ENCODE measurements around the gene GNL2.

Gene GNL2

GRCh38 chr1:37616330-37616729, 20.6 kb upstream of the GNL2 start:
- H3K27me3 ChIP-seq (ENCODE audit: insufficient read depth, low read length, poor library complexity, severe bottlenecking), result no peaks in the 10 kb centered on the region
- TF ChIP-seq EZH2phosphoT487 (IDR thresholded peaks at IDR 0.05; ENCODE audit: borderline replicate concordance) (no peak), CTCF (conservative IDR thresholded peaks at IDR 0.05; ENCODE audit: low read length) (no peak)
- H3K36me3 ChIP-seq (ENCODE audit: insufficient read depth, low read length), result no peaks in the 10 kb centered on the region
- H3K4me2 ChIP-seq (ENCODE audit: low read depth, low read length, poor library complexity, severe bottlenecking), result no peak overlapping the region
- H3F3A ChIP-seq (ENCODE audit: low read depth), result no peaks in the 10 kb centered on the region
- no peak overlapping the region for H2AFZ ChIP-seq (ENCODE audit: low read length)
- H3K79me2 ChIP-seq (ENCODE audit: insufficient read depth, low read length), result no peaks in the 10 kb centered on the region
- no peaks in the 10 kb centered on the region for H3K9me2 ChIP-seq (replicated peaks; ENCODE audit: low read depth, low read length)
- no peaks in the 10 kb centered on the region for H4K20me1 ChIP-seq (ENCODE audit: insufficient read depth, low read length, poor library complexity, severe bottlenecking)
- no peak overlapping the region for H3K4me3 ChIP-seq (ENCODE audit: low read length, poor library complexity, severe bottlenecking)
- H3K9me3 ChIP-seq (ENCODE audit: insufficient read depth, low read depth, low read length), result no peaks in the 10 kb centered on the region
- H3K4me1 ChIP-seq (ENCODE audit: insufficient read depth, low read length, poor library complexity, severe bottlenecking), result no peaks in the 10 kb centered on the region
- no peak overlapping the region for H3K9ac ChIP-seq (ENCODE audit: low read depth, low read length, poor library complexity, severe bottlenecking)

- TF ChIP-seq CTCF (conservative IDR thresholded peaks at IDR 0.05; ENCODE audit: low read length) (no peak), EZH2phosphoT487 (IDR thresholded peaks at IDR 0.05; ENCODE audit: borderline replicate concordance) (no peak)
- Histone ChIP-seq H2AFZ (ENCODE audit: low read length) (no peak overlapping the region), H3K9ac (ENCODE audit: low read depth, low read length, poor library complexity, severe bottlenecking) (no peak overlapping the region), H3K9me2 (replicated peaks; ENCODE audit: low read depth, low read length) (no peaks in the 10 kb centered on the region), H3K4me2 (ENCODE audit: low read depth, low read length, poor library complexity, severe bottlenecking) (no peak overlapping the region), H4K20me1 (ENCODE audit: insufficient read depth, low read length, poor library complexity, severe bottlenecking) (no peaks in the 10 kb centered on the region), H3K27me3 (ENCODE audit: insufficient read depth, low read length, poor library complexity, severe bottlenecking) (no peaks in the 10 kb centered on the region), H3K4me1 (ENCODE audit: insufficient read depth, low read length, poor library complexity, severe bottlenecking) (no peaks in the 10 kb centered on the region), H3K79me2 (ENCODE audit: insufficient read depth, low read length) (no peaks in the 10 kb centered on the region), H3K36me3 (ENCODE audit: insufficient read depth, low read length) (no peaks in the 10 kb centered on the region), H3F3A (ENCODE audit: low read depth) (no peaks in the 10 kb centered on the region), H3K4me3 (ENCODE audit: low read length, poor library complexity, severe bottlenecking) (no peak overlapping the region), H3K9me3 (ENCODE audit: insufficient read depth, low read depth, low read length) (no peaks in the 10 kb centered on the region)
Measured at GRCh38 chr1:37614105-37614504, 18.4 kb upstream of the GNL2 start.

- Histone ChIP-seq H3K27me3 (ENCODE audit: insufficient read depth, low read length, poor library complexity, severe bottlenecking) (no peaks in the 10 kb centered on the region), H3K9ac (ENCODE audit: low read depth, low read length, poor library complexity, severe bottlenecking) (no peak overlapping the region), H3K36me3 (ENCODE audit: insufficient read depth, low read length) (no peaks in the 10 kb centered on the region), H3K9me3 (ENCODE audit: insufficient read depth, low read depth, low read length) (no peaks in the 10 kb centered on the region), H3F3A (ENCODE audit: low read depth) (no peaks in the 10 kb centered on the region), H3K9me2 (replicated peaks; ENCODE audit: low read depth, low read length) (no peaks in the 10 kb centered on the region), H3K4me1 (ENCODE audit: insufficient read depth, low read length, poor library complexity, severe bottlenecking) (no peaks in the 10 kb centered on the region), H3K4me3 (ENCODE audit: low read length, poor library complexity, severe bottlenecking) (no peak overlapping the region), H4K20me1 (ENCODE audit: insufficient read depth, low read length, poor library complexity, severe bottlenecking) (no peaks in the 10 kb centered on the region), H2AFZ (ENCODE audit: low read length) (no peak overlapping the region), H3K4me2 (ENCODE audit: low read depth, low read length, poor library complexity, severe bottlenecking) (no peak overlapping the region), H3K79me2 (ENCODE audit: insufficient read depth, low read length) (no peaks in the 10 kb centered on the region)
- TF ChIP-seq EZH2phosphoT487 (IDR thresholded peaks at IDR 0.05; ENCODE audit: borderline replicate concordance) (no peak), CTCF (conservative IDR thresholded peaks at IDR 0.05; ENCODE audit: low read length) (no peak)
Measured at GRCh38 chr1:37612186-37612585, 16.4 kb upstream of the GNL2 start.

All from Loucy (cell line).